ENCODE measurements around the gene PDSS2. TPM values are rescaled to one million over a fixed set of nuclear protein-coding genes. Genes with fewer than 3 reads are reported as not detected.
"Not testable (repeated sequence)": the region's sequence is repeated elsewhere in the genome, so short reads cannot be mapped to it uniquely, and the experiment has no call there.

Gene PDSS2, protein sequence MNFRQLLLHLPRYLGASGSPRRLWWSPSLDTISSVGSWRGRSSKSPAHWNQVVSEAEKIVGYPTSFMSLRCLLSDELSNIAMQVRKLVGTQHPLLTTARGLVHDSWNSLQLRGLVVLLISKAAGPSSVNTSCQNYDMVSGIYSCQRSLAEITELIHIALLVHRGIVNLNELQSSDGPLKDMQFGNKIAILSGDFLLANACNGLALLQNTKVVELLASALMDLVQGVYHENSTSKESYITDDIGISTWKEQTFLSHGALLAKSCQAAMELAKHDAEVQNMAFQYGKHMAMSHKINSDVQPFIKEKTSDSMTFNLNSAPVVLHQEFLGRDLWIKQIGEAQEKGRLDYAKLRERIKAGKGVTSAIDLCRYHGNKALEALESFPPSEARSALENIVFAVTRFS
- polyA plus RNA-seq (2013, experiment 1 of 2; ENCODE audit: insufficient read length) = 10.9 TPM
- 11.5 TPM for polyA plus RNA-seq (2013, experiment 2 of 2; ENCODE audit: insufficient read length)

- DNase-seq = peak; percentile 97
These were observed at the start of gene PDSS2 for GRCh38 chr6:107459283-107460082. PDSS2 (minus strand) TSS chr6:107459564; CDS start chr6:107459285, 279 bp downstream.

DNA sequence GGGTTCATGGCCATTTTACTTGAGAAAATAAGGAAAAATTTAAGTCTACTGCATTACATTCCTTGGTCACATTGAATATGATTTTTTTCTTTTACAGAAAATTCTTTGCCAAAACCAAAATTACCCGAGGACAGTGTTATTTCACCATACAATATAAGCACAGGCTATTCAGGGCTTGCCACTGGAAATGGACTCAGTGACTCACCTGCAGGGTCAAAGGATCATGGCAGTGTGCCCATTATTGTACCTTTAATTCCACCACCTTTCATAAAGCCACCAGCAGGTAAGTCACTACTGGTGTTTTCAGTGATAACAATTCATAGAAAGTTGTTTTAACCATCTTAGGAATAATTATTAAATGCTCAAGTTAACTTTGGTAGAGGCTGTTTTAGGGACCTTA is 46.8 kb upstream of the PDSS2 start:
- no peak for DNase-seq

DNA sequence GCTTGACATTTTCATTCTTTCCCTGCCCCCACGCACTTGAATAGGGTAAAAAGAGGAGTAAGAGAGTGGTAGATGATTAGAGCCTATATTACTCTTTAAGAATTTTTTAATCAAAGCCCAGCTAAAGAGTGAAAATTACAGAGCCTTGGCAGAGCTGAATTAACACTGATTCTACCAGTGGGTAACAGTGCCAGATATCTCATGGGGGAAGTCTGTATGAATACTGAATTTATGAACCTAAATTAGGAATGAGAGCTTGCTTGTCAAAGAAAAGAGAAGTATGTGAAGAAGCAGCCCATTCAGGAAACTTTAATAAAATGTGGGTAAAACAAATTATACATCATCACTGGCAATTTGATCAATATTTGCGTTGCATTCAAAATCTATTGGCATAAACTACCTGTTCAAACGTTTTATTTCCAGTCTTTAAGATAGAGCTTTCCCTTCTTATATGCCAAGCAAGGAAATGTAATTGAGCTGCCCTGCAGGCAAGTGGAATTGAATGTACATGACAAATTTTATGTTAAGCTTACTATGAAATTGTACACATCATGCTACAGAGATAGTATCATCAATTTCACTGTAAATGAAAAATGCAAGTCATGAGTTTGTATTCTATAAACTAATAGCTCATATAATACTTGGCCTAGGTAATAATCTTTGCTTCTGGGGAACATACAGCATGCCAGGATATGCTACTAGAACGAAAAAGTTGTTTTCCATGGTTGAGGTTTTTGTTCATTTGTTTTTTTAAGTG is 45.1 kb upstream of the PDSS2 start:
- no peak for DNase-seq

GRCh38 chr6:107496892-107497684 is 37.7 kb upstream of the PDSS2 start:
- no peak for DNase-seq

- DNase-seq = no peak
These were observed 36.6 kb upstream of the PDSS2 start for GRCh38 chr6:107495971-107496370.

DNA sequence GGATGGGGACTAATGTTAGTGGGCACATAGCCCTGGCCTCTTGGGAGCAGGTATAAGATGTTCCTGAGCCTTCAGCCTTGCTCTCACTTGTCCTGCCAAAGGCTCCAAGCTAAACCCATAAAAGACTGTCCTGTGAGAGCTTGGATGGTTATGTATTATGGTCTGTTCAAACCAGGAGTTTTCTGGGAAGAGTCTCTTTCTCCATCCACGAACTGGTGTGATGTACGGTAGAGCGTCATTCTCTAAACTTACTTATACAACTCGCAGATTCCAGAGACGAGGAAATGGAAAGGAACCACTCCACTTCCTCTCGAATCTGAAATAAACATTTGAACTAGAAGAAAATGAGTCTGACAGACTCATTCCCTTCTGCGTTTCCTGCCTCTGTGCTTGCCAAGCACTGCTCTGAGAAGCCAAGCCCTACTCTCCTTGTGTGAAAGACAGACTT is 35.9 kb upstream of the PDSS2 start:
- peak; percentile 24 for DNase-seq

- no peak for DNase-seq
These were observed 34.0 kb upstream of the PDSS2 start for GRCh38 chr6:107493158-107494057.

DNA sequence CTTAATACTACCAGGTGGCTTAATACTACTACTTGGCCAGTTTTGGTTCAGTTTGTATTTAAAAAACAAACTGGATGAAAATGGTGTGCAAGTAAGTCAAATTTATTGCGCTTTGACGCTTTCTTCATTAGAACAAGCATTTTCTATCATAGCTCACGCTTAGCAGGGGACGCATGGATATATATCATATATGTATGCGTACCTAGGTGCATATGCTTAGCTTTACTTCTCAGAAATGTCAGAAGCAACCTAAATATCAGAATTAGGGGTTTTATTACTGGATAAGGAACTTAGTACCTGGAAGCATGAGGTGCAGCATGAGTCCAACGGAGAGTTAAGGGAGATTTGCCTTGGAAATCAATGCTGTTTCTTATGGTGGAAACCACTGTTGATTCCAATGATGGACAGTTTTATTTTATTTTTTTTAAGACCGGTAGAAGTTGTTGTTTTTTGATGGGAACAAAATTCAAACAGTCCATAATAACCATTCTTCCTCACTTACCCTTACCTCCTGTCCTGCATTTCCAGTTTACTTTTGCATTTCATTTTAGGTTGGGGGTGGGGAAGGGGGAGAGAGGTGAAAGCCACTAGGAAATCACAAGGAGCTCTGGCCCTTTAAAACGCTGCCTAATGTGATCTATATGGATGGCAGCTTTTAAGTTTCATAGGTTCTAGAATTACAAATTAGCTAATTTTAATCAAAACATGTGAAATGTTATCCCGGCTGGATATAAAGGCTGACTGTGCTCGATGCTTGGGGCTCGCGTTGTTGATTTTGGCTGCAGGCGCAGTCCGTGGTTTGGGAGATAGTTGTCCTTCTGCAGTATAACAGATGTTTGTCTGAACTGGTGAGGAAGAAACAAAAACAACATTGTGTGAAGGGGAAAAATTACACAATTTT is 32.6 kb upstream of the PDSS2 start:
- peak; percentile 55 for DNase-seq

GRCh38 chr6:107491138-107491609 is 31.8 kb upstream of the PDSS2 start:
- peak; percentile 17 for DNase-seq

DNA sequence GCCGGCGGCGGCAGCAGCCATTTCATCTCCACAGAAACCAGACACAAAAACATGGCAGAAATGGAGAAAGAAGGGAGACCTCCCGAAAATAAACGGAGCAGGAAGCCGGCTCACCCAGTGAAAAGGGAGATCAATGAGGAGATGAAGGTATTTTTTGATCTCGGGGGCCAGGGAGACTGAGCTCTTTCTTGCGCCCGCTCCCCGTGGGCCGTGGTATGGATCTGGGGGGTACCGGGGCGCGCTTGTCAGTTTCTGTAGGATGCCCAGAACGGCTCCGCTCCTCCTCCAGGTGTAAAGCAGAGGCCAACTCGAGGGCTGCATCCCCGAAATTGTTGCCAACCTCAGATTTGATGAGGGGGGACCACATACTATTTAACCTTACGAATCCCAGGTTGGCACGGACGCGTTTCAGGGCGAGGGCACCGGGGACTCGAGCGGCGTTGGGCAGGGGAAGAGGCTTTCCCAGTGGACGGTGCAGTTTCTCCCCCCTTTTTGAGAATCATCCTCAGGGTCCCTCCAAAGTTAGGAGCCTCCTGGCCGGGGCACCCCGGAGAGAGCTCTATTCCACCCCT is 31.3 kb upstream of the PDSS2 start:
- DNase-seq = no peak

DNA sequence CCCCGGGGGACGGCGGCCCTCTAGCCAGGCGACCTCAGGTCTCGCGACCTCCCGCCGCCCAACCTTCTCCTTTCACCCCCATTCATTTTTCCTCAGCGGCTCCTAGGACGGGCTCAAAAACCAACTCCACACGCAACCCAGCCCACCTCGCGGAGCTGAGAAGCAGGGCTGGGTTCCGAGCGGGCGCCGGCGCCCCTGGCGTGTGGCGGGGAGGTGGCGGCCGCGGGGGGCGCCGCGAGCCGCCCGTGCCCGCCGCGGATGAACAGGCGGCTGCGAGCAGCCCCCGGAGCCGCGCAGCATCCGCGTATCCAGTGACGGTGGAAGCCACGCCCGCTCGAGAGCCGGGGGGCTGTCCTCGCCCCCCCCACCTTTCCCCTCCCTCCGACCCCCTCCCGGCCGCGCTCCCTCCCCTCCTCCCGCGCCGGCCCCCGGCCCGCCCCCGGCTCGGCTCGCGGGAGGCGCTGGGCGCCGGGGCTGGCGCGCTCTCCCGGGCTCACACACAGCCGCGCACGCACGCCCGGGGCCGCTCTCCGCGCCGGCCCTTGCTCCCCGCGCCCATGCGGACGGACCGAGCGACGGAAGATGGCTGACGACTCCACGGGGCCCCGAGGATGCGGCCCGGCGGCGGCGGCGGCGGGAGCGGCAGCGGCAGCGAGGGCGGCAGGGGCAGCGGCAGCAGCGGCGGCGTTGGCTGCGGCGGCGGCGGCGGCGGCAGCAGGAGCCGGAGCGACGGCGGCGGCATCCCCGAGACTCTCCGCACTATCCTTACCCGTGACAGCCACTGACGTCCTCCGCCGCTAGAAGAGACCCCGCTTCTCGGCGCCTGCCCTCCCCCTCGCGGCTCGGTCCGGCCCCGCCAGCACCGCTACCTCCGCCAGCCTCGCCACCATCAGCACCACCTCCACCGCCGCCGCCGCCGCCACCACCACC is 30.5 kb upstream of the PDSS2 start, which contains the start of gene SOBP:
Gene SOBP (plus strand): TSS at position 482 of the 930 bp plus-strand sequence. CDS start 500 bp downstream, outside the sequence.
- DNase-seq = peak; percentile 52

GRCh38 chr6:107488875-107489635 is 29.7 kb upstream of the PDSS2 start:
- DNase-seq = peak; percentile 16

DNA sequence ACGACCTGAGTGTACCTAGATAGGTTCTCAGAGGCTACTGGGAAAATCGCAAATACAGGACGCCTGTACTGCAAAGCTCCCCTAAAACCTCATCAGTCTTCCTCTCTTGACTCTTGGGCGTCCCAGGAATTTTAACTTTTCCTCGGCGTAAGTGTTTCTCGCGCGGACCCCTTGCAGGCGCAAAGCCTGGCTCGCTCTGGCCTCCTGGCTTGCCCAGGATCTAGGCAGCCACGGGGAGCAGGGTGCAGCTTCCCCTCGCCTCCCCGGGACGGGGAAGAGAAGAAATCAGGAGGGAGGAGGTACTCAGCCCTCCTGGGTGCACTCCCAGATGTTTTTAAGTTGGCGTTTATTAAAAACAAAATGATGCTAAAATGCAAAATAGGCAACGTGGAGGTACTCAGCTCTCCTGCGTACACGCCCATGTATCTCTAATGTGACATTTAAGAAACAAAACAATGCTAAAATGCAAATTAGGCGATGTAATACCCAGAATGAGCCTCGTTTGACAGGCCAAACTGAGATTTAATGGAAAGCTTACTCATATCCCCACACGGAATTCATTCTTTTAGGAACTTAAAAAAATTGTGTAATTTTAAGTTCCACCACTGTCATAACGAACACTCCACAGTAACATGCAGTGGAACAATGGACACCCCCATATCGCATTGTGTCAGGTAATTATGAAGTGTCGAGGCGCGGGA is 29.0 kb upstream of the PDSS2 start:
- no peak for DNase-seq

DNA sequence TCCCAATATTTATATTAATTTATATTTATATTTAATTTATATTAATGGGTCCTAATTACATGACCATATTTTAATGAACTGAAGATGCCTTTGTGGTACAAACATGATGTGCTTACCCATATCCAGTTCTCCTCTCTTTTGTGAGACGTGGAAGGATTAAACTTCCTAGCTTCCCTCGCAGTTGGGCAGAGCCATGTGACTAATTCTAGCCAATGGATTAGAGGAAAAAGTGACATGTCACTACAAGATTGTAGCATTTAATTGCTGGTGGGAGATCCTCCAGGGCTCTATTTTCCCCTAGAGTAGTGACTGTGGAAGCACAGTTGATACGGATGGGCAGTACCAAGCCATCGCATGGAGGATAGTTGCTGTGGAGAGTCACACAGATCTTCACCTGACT is 25.8 kb upstream of the PDSS2 start:
- no peak for DNase-seq

DNA sequence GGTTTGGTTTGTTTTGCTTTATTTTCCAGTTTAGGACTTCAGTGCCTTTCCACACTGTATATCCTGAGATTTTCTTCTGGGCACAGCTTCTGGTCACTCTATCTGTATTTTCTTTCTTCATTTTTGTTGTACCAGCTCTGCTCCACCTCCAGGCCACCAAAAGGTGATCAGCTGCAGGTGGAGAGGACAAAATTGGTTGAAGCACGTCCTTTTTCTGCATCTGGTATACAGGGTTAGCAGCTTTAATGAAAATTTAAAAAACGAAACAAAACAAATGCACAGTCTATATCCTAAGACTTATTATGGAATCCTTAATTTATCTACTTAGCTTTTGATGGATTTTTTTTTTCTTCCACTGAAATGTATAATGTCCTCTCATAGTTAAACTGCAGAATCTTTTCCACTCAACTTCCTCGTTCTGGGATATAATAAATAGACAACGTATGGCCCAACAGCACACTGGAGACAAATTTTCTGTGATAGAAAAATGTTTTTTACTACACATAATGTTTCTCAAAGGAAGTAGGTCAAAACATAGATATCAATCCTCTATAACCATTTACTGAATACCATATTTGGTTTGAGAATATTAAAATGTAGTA is 19.8 kb upstream of the PDSS2 start:
- no peak for DNase-seq

DNA sequence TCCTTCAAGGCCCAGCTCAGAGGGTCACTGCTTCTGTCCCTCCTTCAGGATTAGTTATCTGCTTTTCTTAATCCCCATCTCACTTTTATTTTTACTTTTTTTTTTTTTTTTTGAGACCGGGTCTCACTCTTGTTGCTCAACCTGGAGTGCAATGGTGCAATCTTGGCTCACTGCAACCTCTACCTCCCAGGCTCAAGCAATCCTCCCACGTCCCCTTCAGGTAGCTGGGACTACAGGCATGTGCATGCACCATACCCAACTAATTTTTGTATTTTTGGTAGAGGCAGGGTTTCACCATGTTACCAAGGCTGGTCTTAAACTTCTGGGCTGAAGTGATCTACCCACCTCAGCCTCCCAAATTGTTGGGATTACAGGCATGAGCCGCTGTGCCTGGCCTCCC is 16.5 kb upstream of the PDSS2 start:
- not testable (repeated sequence) for DNase-seq

Data from fibroblast of skin of abdomen (primary cell).